ENCODE measurements around the gene GSTA1. TPM values are rescaled to one million over a fixed set of nuclear protein-coding genes. Genes with fewer than 3 reads are reported as not detected.
"Not testable (repeated sequence)": the region's sequence is repeated elsewhere in the genome, so short reads cannot be mapped to it uniquely, and the experiment has no call there.

The GSTA1 gene
- polyA plus RNA-seq (2014; cell fraction: cytosol; rRNA removed) = not detected in 2 replicates
- polyA plus RNA-seq (2014; cell fraction: nucleus; rRNA removed) = not detected in 2 replicates

DNA sequence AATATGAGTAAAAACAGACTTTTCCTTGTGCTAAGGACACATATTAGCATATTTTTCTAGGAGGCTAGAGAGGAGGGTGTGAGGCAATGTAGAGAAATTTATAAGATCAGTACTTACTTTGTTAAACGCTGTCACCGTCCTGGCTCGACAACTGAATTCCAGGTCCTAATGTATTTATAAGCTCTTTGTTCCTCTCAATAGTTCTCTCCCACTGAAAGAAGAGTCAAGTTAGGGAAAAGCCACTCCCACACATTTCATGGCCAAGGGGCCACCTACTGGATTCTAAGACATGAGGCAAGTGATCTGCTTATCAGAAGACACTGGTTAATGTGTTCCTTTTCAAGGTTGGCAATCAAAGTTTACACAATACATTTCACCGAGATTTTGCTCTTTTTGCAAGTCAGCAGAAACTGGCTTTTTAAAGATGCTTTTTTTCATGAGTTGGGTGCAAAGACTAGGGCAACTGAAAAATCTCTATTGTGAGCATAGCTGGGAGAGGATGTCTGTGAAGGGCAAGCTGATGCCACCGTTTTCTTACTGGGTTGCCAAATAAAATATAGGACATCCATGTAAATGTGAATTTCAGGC is at the start of gene GSTA1:
Gene GSTA1 (minus strand): TSS at position 149 of the 588 bp plus-strand sequence. CDS start 4,549 bp downstream, outside the sequence.
- not testable (repeated sequence) for DNase-seq (ENCODE audit: low spot score)

DNA sequence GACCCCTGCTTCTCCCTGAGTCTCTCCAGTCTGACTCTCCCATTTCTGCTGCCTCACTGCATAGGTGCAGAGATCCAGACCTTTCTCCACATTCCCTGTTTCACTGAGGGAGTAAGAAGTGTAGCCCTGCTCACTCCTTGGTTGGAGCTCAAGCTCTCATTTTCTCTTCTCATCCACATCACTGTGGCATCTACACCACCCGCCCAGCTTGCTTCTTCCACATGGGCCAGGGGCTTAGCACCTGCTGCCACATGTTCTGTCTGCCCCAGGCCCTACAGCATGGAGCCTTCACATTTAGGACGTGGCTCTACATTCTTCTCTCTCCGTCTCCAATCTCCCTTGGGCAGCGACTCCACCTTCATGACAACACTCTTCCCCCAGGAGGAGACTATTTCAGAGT is 45.5 kb upstream of the GSTA1 start:
- DNase-seq (ENCODE audit: low spot score) = no peak

DNA sequence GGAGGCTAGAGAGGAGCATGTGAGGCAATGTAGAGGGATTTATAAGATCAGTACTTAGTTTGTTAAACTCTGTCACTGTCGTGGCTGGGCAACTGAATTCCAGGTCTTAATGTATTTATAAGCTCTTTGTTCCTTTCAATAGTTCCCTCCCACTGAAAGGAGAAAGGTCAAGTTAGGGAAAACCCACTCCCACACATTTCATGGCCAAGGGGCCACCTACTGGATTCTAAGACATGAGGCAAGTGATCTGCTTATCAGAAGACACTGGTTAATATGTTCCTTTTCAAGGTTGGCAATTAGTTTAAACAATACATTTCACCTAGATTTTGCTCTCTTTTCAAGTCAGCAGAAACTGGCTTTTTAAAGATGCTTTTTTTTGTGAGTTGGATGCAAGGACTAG is 42.4 kb upstream of the GSTA1 start:
- DNase-seq (ENCODE audit: low spot score) = no peak

DNA sequence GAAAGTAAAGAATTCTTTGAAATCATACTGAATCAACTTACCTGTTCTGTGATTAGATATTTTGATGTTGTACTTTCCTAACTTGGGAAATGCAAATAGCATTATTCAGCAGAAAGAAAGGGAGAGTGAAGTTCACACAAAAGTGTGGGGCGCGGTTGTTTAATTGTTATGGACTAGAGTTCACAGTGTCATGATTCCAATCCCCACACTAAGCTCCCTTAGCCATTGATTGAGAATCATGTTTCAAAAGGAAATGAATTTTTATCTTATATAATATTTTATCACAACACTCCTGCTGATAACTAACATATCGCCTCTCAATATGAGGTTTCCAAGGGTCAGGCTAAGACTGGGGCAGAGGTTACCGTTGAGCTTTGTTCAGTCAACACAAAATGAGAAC is 40.0 kb upstream of the GSTA1 start:
- no peak for DNase-seq (ENCODE audit: low spot score)

DNA sequence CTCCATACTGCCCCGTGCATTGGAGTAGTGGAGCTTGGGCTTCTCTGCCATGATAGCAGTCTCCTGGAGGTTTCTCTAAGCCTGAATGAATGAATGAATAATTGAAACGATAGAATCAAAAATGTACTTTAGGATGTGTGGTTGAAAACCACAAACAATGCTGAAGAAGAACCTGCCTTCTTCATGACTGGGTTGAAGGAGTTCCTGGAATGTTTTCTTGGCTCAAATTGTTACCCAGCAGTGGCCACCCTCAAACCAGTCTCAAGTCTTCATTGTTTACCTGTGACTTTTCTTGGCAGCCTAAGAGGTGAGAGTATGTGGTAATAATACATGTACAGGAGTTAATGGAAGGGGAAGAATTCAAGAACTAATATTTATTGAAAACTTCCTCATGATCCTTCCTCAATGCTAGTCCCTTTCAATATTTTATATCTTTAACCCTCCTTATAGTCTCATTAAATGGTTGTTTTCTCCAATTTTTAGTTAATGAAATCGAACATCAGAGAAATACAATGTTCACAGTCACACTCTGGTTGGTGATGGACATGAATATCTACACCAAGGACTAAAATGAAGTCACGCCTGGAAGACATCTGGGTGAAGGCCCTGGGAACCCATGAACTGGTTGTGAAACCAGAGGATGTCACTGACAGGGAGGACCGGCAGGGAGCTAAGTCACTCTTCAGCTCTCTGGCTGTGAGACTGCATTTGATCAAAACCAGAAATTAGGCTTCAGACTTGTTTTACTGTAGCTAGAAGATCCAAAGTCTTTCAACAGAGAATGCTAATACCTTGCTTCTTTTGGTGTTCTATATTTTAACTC is 37.4 kb upstream of the GSTA1 start, which contains the start of gene GSTA5:
Gene GSTA5 (minus strand): TSS at position 51 of the 823 bp plus-strand sequence.
- no peak for DNase-seq (ENCODE audit: low spot score)

DNA sequence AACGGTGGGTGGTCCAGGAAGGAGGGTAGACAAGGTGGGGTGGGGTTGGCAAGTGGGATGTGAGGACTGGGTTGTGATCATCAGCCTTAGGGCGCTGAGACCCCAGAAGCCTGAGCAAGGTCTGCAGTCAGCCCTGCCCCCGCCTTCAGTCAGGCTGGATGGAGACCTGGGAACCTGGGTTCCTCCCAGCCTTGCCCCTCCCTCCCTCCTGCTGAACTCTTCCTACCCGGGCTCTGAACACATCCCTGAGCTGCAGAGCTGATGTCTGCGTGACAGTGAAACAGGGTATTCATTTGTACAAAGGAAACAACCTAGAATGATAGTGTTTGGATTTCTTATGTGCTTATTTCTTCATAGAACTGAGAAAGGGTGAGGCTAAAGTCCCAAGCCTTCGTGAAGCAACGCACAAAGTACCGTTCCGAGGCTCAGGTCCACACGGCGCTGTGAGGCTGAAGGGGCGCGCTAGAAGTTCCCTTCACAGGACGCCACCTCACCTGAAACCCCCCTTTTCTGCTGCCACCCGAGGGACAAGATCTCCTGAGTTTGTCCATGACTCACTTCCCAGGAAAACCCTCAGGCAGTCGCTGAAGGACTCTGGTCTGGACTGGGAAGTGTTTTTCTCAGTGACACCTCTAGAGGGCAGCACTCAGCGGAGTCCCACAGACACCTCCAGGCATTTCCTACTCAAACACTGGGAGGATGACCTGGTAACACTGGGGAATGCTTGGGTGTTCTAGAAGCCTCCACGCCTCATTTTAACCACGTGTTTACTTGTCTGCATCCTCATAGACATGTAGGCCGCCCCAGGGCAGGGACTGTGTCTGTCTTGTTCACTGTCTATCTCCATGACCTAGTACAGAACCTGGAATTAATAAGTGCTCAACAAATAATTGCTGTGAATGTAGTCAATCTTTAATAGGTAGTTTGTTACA is 35.8 kb upstream of the GSTA1 start:
- peak; percentile 31 for DNase-seq (ENCODE audit: low spot score)

DNA sequence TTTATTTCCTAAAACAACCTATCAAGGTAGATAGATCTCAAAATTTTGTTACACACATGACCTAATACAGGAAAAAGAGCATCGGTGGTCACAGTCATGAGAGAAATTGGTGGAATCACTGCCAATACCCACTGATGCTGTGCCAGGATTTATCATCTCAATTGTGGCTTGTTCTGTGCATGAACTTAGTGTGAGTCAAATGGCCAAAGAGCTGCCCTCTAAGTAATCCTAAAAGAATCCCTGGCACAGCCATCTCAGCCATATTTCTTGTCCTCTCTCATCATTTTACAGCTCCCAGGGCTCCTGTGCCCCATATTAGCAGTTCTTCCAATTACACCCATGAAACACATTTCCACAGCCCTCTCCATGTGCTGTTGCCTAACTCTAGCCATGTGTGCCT is 30.9 kb upstream of the GSTA1 start:
- no peak for DNase-seq (ENCODE audit: low spot score)

DNA sequence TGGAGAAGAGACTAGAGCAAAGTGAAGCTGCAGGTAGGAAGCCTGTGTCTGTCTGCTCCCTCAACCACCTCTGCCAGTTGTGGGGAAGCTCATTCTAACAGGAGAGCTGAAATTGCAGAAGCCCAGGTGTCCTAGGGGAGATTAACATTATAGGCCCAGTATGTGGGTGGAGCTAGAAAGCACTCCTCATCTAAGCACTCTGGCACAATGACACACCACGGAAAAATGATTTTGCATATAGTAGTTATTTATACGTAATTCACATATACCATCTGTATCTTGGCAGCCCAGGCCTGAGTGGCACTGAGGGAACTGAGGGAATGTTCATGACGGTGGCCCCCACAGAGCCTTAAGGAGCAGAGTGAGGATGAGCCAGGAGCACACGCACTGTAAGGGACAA is 27.3 kb upstream of the GSTA1 start:
- DNase-seq (ENCODE audit: low spot score) = not testable (repeated sequence)

DNA sequence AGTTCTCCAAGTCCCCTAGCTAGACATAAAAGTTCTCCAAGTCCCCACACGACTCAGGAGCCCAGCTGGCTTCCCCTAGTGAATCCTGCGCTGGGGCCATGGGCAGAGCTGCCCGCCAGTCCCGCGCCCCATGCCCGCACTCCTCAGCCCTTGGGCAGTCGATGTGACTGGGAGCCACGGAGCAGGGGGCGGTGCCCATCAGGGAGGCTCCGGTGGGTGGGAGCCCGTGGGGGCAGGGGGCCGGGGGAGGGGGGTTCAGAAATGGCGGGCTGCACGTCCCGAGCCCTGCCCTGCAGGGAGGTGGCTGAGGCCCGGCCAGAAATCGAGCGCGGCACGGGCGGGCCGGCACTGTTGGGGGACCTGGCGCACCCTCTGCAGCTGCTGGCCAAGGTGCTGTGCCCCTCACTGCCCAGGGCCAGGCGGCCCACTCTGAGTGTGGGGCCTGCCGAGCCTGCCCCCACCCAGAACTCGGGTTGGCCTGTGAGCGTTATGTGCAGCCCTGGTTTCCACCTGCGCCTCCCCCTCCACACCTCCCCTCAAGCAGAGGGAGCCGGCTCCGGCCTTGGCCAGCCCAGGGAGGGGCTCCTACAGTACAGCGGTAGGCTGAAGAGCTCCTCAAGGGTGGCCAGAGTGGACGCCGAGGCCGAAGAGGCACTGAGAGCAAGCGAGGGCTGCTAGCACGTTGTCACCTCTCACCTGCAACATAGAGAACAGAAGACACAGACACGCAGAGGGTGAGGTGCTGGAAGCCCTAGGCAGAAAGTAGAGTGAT is 25.6 kb upstream of the GSTA1 start:
- no peak for DNase-seq (ENCODE audit: low spot score)

DNA sequence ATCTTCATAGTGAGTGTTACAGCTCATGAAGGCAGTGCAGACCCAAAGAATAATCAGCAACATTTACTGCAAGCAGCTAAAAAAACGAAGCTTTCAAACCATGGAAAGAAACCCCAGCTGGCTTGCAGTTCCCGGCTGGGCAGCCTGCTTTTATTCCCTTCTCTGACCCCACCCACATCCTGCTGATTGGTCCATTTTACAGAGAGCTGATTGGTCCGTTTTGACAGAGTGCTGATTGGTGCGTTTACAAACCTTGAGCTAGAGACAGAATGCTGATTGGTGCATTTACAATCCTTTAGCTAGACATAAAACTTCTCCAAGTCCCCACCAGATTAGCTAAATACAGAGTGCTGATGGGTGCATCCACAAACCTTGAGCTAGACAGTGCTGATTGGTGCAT is 25.0 kb upstream of the GSTA1 start:
- DNase-seq (ENCODE audit: low spot score) = not testable (repeated sequence)

DNA sequence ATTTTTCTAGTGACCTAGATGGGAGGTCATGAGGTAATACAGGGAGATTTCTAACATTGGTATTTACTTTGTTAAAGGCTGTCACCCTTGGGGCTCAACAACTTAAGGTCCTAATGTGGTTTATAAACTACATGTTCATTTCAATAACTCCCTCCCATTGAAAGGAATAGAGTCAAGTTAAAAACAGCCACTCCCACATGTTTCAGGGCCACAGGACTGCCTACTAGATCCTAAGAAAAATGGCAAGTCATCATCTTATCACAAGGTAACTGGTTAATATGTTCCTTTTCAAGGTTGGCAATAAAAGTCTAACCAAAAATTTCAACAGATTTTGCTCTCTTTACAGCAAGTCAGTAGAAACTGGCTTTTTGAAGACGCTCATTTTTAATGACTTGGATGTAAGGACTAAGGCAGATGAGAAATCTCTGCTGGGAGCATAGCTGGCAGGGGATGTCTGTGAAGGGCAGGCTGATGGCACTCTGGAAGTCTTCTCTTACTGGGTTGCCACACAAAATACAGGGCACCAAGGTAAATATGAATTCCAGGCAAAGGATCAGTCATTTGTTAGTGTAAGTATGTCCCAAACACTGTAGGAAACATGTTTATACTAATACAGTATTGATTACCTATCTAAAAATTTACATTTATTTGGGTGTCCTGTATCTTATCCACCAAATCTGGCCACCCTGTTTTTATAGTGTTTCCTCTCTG is 23.6 kb upstream of the GSTA1 start:
- not testable (repeated sequence) for DNase-seq (ENCODE audit: low spot score)

DNA sequence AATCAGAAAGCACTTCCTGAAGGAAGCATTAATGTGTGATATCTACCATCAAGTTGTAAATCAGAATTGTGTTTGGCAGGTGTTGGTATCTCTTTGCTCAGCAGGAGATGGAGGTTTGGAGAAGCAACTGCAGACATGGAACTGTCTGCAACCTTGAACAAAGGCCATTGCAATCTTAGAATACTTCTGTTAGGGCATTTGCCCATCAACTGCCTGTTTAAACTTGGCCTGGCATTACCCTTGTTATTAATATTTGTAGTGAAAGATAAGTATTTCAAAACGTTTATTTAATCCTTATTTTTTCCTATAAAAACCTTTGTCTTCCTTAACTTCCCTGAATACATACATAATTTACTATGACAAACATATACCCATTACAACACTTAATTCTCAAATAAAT is 22.9 kb upstream of the GSTA1 start:
- DNase-seq (ENCODE audit: low spot score) = no peak

DNA sequence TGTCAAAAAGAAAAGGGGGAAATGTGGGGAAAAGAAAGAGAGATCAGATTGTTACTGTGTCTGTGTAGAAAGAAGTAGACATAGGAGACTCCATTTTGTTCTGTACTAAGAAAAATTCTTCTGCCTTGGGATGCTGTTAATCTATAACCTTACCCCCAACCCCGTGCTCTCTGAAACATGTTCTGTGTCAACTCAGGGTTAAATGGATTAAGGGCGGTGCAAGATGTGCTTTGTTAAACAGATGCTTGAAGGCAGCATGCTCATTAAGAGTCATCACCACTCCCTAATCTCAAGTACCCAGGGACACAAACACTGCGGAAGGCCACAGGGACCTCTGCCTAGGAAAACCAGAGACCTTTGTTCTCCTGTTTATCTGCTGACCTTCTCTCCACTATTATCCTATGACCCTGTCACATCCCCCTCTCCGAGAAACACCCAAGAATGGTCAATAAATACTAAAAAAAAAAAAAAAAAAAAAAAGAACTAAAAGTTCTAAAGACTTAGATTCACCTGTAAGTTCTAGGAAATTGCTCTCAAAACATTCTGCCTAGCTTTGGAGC is 22.4 kb upstream of the GSTA1 start:
- not testable (repeated sequence) for DNase-seq (ENCODE audit: low spot score)

DNA sequence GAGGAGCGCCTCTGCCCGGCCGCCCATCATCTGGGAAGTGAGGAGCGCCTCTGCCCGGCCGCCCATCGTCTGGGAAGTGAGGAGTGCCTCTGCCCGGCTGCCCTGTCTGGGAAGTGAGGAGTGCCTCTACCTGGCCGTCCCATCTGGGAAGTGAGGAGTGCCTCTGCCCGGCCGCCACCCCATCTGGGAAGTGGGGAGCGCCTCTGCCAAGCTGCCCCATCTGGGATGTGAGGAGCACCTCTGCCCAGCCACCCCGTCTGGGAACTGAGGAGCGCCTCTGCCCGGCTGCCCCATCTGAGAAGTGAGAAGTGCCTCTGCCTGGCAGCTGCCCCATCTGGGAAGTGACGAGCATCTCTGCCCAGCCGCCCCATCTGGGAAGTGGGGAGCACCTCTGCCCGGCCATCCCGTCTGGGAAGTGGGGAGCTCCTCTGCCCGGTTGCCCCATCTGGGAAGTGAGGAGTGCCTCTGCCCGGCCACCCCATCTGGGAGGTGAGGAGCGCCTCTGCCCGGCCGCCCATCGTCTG is 21.7 kb upstream of the GSTA1 start:
- not testable (repeated sequence) for DNase-seq (ENCODE audit: low spot score)

DNA sequence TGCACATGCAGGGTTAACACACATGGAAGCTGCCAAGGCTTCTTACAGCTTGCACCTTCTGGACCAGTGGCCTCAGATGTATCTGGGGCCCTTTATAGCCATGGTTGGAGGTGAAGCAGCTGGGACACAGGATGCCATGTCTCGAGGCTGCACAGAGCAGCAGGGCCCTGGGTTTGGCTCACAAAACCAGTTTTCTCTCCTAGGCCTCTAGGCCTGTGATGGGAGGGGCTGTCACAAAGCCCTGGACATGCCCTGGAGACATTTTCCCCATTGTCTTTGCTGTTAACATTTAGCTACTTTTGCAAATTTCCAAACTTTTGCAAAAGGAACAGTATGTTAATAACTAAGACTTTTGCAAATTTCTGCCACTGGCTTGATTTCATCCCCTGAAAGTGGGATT is 18.2 kb upstream of the GSTA1 start:
- no peak for DNase-seq (ENCODE audit: low spot score)

DNA sequence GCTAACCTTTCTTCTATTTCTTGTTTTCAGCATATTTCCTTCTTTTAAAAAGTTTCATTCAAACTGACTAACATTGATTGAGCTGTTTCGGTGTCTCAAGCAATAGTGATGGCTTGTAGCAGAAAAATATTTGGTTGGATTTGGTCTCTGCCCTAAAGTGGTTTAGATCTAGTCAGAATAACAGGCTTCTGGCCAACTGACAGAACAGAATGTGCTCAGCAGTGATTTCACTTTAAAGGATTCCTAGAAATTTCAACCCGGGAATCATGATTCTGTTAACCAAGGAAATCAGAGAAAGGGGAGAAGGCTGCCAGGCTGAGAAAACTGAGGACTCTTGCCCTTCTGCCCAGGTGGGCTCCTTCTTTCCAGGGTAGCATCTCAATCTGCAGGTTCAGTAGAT is 16.6 kb upstream of the GSTA1 start:
- no peak for DNase-seq (ENCODE audit: low spot score)

DNA sequence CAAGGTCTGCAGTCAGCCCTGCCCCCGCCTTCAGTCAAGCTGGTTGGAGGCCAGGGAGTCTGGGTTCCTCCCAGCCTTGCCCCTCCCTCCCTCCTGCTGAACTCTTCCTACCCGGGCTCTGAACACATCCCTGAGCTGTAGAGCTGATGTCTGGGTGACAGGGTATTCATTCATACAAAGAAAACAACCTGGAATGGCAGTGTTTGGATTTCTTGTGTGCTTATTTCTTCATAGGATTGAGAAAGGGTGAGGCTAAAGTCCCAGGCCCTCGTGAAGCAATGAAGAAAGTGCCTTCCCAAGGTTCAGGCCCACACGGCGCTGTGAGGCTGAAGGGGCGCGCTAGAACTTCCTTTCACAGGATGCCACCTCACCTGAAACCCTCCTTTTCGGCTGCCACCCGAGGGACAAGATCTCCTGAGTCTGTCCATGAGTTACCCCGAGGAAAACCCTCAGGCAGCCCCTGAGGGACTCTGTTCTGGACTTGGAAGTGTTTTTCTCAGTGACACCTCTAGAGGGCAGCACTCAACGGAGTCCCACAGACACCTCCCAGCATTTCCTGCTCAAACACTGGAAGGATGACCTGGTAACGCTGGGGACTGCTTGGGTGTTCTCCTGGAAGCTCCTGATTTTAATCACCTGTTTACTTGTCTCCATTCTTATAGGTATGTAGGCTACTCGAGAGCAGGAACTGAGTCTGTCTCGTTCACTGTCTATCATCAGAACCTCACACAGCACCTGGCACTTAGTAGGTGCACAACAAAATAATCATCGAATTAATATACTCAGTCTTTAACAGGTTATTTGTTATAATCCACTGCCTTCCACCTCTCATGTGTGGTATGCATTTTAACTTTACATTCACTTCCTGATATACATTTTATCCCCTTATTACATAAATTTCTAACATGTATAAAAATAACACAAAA is 11.8 kb upstream of the GSTA1 start:
- DNase-seq (ENCODE audit: low spot score) = peak; percentile 48

DNA sequence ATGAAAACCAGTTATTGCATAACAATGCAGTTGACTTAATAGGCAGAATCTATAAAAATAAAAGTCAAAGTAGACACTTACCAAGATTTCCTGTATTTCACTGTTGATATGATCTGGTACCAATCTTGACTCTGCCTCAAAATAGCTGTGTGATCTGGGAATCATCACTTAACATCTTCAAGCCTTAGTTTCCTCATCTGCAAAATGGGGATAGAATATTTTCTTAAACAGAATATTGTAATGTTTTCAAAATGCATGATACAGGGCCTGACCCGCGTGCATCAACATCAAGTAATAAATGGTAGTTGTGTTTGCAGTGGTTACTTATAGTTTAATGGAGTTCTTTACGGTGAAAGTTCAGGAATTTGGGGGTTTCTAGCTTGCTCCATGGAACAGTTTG is 10.9 kb upstream of the GSTA1 start:
- not testable (repeated sequence) for DNase-seq (ENCODE audit: low spot score)

DNA sequence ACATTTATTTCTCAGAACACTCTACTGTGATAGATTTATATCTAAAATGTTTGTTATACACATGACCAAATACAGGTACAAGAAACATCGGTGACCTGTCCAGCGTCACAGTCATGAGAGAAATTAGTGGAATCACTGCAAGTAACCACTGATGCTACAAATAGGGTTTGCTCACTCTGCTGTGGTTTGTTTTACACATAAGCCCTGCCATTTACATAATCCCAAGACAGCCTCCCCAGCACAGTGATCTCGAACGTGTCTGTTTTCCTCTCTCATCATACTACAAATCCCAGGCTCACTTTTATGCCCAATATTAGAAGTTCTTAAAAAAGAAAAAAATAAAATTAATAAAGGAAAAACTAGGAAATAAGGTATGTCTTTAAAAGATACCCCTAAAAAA is 6.2 kb upstream of the GSTA1 start:
- DNase-seq (ENCODE audit: low spot score) = not testable (repeated sequence)

Measured in SK-N-DZ (cell line).